Heart left ventricle (tissue), 16 donors: ENCODE results near the gene CREG1. TPM values are rescaled to one million over a fixed set of nuclear protein-coding genes. Genes with fewer than 3 reads are reported as not detected.

Experiments used
- ATAC-seq, 4 donors: fragments of 200-7000 bp; cut with Tn5 transposase; one replicate each; pipeline ENCODE4 v1.9.1; 2020 to 2022; ENCODE audit warnings: moderate library complexity in 4 of 4, mild to moderate bottlenecking in 3 of 4, moderate number of reproducible peaks in 1 of 4
- DNase-seq, 5 donors: peaks; one replicate each; pipeline ENCODE4 v3.0.0-alpha.2; 2020
- H3K27ac ChIP-seq, 12 donors: fragments of 200-600 bp; sonication (generic) in 4 of 12; one replicate each; pipeline versions ENCODE4 v1.5.0 to v1.8.0; 2016 to 2022; ENCODE audit warnings: mild to moderate bottlenecking in 2 of 12
- H3K27me3 ChIP-seq, 9 donors: fragments of 200-600 bp; sonication (generic) in 2 of 9; one replicate each; pipeline versions ENCODE4 v1.5.1 to v1.8.0; 2016 to 2022; ENCODE audit warnings: mild to moderate bottlenecking in 3 of 9
- H3K36me3 ChIP-seq, 9 donors: fragments of 200-600 bp; sonication (generic) in 2 of 9; one replicate each; pipeline versions ENCODE4 v1.5.0 to v1.8.0; 2018 to 2022; ENCODE audit warnings: mild to moderate bottlenecking in 2 of 9
- H3K4me1 ChIP-seq, 12 donors: fragments of 200-600 bp; sonication (generic) in 4 of 12; one replicate each; pipeline versions ENCODE4 v1.5.0 to v1.8.0; 2016 to 2022; ENCODE audit warnings: mild to moderate bottlenecking in 3 of 12
- H3K4me3 ChIP-seq, 12 donors: fragments of 200-600 bp; sonication (generic) in 4 of 12; one replicate each; pipeline versions ENCODE4 v1.5.0 to v1.8.0; 2017 to 2022; ENCODE audit warnings: mild to moderate bottlenecking in 9 of 12, moderate library complexity in 4 of 12
- H3K9me3 ChIP-seq, 12 donors: fragments of 200-600 bp; sonication (generic) in 4 of 12; one replicate each; pipeline versions ENCODE4 v1.5.0 to v1.8.0; 2016 to 2022; ENCODE audit warnings: mild to moderate bottlenecking in 1 of 12
- CTCF ChIP-seq, 12 donors: fragments of 200-600 bp; sonication (generic) in 4 of 12; IDR thresholded peaks; one replicate each; pipeline versions ENCODE4 v1.5.0 to v1.8.0; 2018 to 2022; ENCODE audit warnings: antibody characterized with exemption in 12 of 12, mild to moderate bottlenecking in 5 of 12
- POLR2A ChIP-seq, 2 donors: fragments of 450-650 bp; IDR thresholded peaks; one replicate each; pipeline ENCODE4 v1.6.1; 2017; ENCODE audit warnings: antibody characterized with exemption in 2 of 2, mild to moderate bottlenecking in 2 of 2, moderate library complexity in 2 of 2
- WGBS, 4 donors: extraction: QIAGEN DNeasy Blood & Tissue Kit in 2 of 4; methylation state at CpG; one replicate each; pipeline versions ENCODE4 v1.1.5 to v1.1.7; 2013 to 2018; 5-methylcytosine and 5-hydroxymethylcytosine counted together
- intact Hi-C, 10 donors: fragments of 100-400 bp; cut with DNase I; formaldehyde crosslinking; loops; one replicate each; pipeline versions ENCODE4 v1.11.1 to v1.14.2; 2022
- polyA plus RNA-seq, 2 donors: library from polyadenylated mRNA; stranded (reverse); fragments of 200-250 nt; gene quantifications; one replicate each; pipeline ENCODE4 v1.2.3, GENCODE V29; 2013
- total RNA-seq, 9 donors: library from RNA; depleted of rRNA in 2 of 9; stranded (reverse); fragments of >200 nt in 2 of 9; fragmentation: NEBNext Ultra II Directional in 3 of 9; extraction: Animal tissue kit (Norgen Biotek cat#: 25700) in 3 of 9; gene quantifications; one replicate each; pipeline versions ENCODE4 v1.1.0 to v1.2.4, GENCODE V29; 2016 to 2023
- donor health status: ischemic (EF 13 %, LVEDD 7.1; RV severe dilation, severe dysfunction).
- donor health status: healthy with polysubstance abuse.
- donor health status: DM: no; HTN: yes; CAD: no.
- donor health status: DM: no; HTN: no; CAD: no.
- donor health status: ischemic (EF 25% LVEDD 6.9; RV normal size, moderate dysfunction).
- donor health status: ischemic (EF 25% LVEDD 5.7; RV mildly dilated, moderate dysfunction).
- donor health status: healthy.
- donor health status: DM: yes; HTN: yes; CAD: no.
- donor health status: ischemic (EF 35%, LVEDD 5.7; RV mildly dilated, moderate dysfunction).
- donor health status: nonischemic (EF 11% LVEDD 7.7; RV severe dilation, severe dysfunction).
- donor health status: DM: yes; HTN: yes; CAD: no.
- donor health status: PGD.
- donor health status: ischemic (EF 29% LVEDD 5.4; RV normal size, mild dysfunction).
- donor health status: nonischemic (EF 23%, LVEDD 6.1; RV moderate dilation, normal function).

The CREG1 gene
- total and polyA plus RNA-seq, 11 donors = 31.3 to 176 (median 85.5) TPM

GRCh38 chr1:167502719-167503462, 50.7 kb downstream of the CREG1 start:
- no peaks in the 10 kb centered on the region for H3K9me3 ChIP-seq
- no peak for DNase-seq
- intact Hi-C loops = no loop called here
- 39 to 54% (median 43%) methylated on average over 4 of the region's 4 CpGs for WGBS, 4 donors
- no peak for ATAC-seq
- no peaks in the 10 kb centered on the region for H3K36me3 ChIP-seq
- H3K27me3 ChIP-seq = peaks cover 0 to 25% (median 0%) of the 10 kb centered on the region in 9 donors
- TF ChIP-seq POLR2A (IDR thresholded peaks at IDR 0.05) = no peak
- no peak for TF ChIP-seq CTCF (IDR thresholded peaks at IDR 0.05)
- H3K4me1 ChIP-seq = no peaks in the 10 kb centered on the region
- H3K27ac ChIP-seq = no peak overlapping the region
- no peak overlapping the region for H3K4me3 ChIP-seq

GRCh38 chr1:167502192-167502551, 51.4 kb downstream of the CREG1 start:
- Histone ChIP-seq H3K27me3 (peaks cover 0 to 25% (median 0%) of the 10 kb centered on the region in 9 donors), H3K9me3 (no peaks in the 10 kb centered on the region), H3K4me3 (no peak overlapping the region), H3K36me3 (no peaks in the 10 kb centered on the region), H3K4me1 (no peaks in the 10 kb centered on the region), H3K27ac (no peak overlapping the region)
- DNase-seq = no peak
- WGBS, 4 donors = 73 to 80% (median 77%) methylated on average over 5 of the region's 5 CpGs
- intact Hi-C loops = no loop called here
- TF ChIP-seq POLR2A (IDR thresholded peaks at IDR 0.05) (no peak), CTCF (IDR thresholded peaks at IDR 0.05) (no peak)
- ATAC-seq = no peak

- TF ChIP-seq CTCF (IDR thresholded peaks at IDR 0.05) = no peak
- no peak for TF ChIP-seq POLR2A (IDR thresholded peaks at IDR 0.05)
- Histone ChIP-seq H3K27ac (no peak overlapping the region), H3K4me3 (no peak overlapping the region), H3K4me1 (no peaks in the 10 kb centered on the region), H3K36me3 (no peaks in the 10 kb centered on the region), H3K27me3 (peaks cover 0 to 25% (median 0%) of the 10 kb centered on the region in 9 donors), H3K9me3 (no peaks in the 10 kb centered on the region)
- DNase-seq (no peak), ATAC-seq (no peak)
- 49 to 58% (median 52%) methylated on average over 9 to 10 of the region's 10 CpGs for WGBS, 4 donors
- intact Hi-C loops = no loop called here
These were observed 51.9 kb downstream of the CREG1 start for GRCh38 chr1:167501515-167502191.

- intact Hi-C loops = no loop called here
- ATAC-seq (no peak), DNase-seq (no peak)
- no peak overlapping the region for H3K27ac ChIP-seq
- no peaks in the 10 kb centered on the region for H3K9me3 ChIP-seq
- no peak overlapping the region for H3K4me3 ChIP-seq
- H3K27me3 ChIP-seq = peaks cover 0 to 25% (median 0%) of the 10 kb centered on the region in 9 donors
- H3K36me3 ChIP-seq = no peaks in the 10 kb centered on the region
- no peak for TF ChIP-seq POLR2A (IDR thresholded peaks at IDR 0.05)
- TF ChIP-seq CTCF (IDR thresholded peaks at IDR 0.05) = no peak
- WGBS, 4 donors = 83 to 91% (median 90%) methylated on average over 4 of the region's 4 CpGs
- no peaks in the 10 kb centered on the region for H3K4me1 ChIP-seq
These were observed 53.2 kb downstream of the CREG1 start for GRCh38 chr1:167500283-167500860.
